ENCODE results near the gene CHAC1.

DNA sequence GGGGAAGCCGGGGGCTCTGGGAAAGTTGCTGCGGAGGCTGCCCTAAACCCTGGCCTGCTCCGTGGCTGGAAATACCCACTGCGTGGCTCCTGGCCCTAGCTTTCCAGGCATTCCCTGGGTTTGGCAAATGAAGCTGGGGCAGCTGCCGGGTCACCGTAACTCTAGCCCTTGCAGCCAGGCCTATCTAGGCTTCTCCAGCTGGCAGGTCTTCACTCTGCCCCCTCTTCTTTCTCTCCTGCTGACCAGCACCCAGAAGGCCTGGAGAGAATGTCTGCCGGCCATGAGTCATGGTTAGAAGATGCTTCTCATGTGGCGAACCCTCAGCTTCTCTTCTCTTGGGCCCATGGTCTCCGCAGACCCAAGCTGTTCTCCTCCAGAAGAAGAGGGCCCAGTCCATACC, 29.7 kb upstream of the CHAC1 start:
- TF ChIP-seq, protein P1, sequence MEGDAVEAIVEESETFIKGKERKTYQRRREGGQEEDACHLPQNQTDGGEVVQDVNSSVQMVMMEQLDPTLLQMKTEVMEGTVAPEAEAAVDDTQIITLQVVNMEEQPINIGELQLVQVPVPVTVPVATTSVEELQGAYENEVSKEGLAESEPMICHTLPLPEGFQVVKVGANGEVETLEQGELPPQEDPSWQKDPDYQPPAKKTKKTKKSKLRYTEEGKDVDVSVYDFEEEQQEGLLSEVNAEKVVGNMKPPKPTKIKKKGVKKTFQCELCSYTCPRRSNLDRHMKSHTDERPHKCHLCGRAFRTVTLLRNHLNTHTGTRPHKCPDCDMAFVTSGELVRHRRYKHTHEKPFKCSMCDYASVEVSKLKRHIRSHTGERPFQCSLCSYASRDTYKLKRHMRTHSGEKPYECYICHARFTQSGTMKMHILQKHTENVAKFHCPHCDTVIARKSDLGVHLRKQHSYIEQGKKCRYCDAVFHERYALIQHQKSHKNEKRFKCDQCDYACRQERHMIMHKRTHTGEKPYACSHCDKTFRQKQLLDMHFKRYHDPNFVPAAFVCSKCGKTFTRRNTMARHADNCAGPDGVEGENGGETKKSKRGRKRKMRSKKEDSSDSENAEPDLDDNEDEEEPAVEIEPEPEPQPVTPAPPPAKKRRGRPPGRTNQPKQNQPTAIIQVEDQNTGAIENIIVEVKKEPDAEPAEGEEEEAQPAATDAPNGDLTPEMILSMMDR (IDR thresholded peaks at IDR 0.05; ENCODE audit: low read length), result no peak
- TF ChIP-seq EZH2 (optimal IDR thresholded peaks at IDR 0.05; ENCODE audit: low read depth, low read length) (no peak), EZH2phosphoT487 (IDR thresholded peaks at IDR 0.05; ENCODE audit: low read length) (no peak)
